Panc1 (cell line): ENCODE data around the gene RAI14.

Experiments used
- CTCF ChIP-seq: fragments of 450-650 bp; IDR thresholded peaks from 2 replicates; pipeline ENCODE4 v1.5.1; 2017; ENCODE audit warnings: mild to moderate bottlenecking
- POLR2AphosphoS5 ChIP-seq: IDR thresholded peaks from 2 replicates; pipeline ENCODE4 v1.6.1; 2012; ENCODE audit warnings: mild to moderate bottlenecking, low read depth, low read length, moderate library complexity
- SIN3A ChIP-seq: IDR thresholded peaks from 2 replicates; pipeline ENCODE4 v1.6.1; 2012; ENCODE audit warnings: low read depth, mild to moderate bottlenecking, low read length, moderate library complexity, borderline replicate concordance; ENCODE audit not compliant: insufficient read depth
- TF ChIP-seq, protein P1 (sequence below), 2 experiments: IDR thresholded peaks; 2 replicates each; pipeline ENCODE4 v1.6.1; 2011 to 2012; ENCODE audit warnings: low read depth in 2 of 2, control low read depth in 1 of 2, low read length in 1 of 2, mild to moderate bottlenecking in 1 of 2, moderate library complexity in 1 of 2; ENCODE audit not compliant: insufficient read depth in 1 of 2

- TF ChIP-seq CTCF (no peak), SIN3A (no peak), POLR2AphosphoS5 (no peak)
- TF ChIP-seq, protein P1, sequence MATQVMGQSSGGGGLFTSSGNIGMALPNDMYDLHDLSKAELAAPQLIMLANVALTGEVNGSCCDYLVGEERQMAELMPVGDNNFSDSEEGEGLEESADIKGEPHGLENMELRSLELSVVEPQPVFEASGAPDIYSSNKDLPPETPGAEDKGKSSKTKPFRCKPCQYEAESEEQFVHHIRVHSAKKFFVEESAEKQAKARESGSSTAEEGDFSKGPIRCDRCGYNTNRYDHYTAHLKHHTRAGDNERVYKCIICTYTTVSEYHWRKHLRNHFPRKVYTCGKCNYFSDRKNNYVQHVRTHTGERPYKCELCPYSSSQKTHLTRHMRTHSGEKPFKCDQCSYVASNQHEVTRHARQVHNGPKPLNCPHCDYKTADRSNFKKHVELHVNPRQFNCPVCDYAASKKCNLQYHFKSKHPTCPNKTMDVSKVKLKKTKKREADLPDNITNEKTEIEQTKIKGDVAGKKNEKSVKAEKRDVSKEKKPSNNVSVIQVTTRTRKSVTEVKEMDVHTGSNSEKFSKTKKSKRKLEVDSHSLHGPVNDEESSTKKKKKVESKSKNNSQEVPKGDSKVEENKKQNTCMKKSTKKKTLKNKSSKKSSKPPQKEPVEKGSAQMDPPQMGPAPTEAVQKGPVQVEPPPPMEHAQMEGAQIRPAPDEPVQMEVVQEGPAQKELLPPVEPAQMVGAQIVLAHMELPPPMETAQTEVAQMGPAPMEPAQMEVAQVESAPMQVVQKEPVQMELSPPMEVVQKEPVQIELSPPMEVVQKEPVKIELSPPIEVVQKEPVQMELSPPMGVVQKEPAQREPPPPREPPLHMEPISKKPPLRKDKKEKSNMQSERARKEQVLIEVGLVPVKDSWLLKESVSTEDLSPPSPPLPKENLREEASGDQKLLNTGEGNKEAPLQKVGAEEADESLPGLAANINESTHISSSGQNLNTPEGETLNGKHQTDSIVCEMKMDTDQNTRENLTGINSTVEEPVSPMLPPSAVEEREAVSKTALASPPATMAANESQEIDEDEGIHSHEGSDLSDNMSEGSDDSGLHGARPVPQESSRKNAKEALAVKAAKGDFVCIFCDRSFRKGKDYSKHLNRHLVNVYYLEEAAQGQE (IDR thresholded peaks at IDR 0.05; ENCODE audit: insufficient read depth in 1 of 2, low read depth in 2 of 2, low read length in 1 of 2) = no peak
These were observed 148.8 kb downstream of the RAI14 start for GRCh38 chr5:34804913-34805312.
